GM23338 (cell line): ENCODE data around the gene GOT2.

ENCODE experiments used
- CTCF ChIP-seq, 2 experiments: fragments of 200-600 bp in 1 of 2; sonication (generic) in 1 of 2; conservative IDR thresholded peaks; 2 replicates each; pipeline versions ENCODE4 v1.5.1 to v1.6.1; 2016 to 2017; ENCODE audit warnings: antibody characterized with exemption in 2 of 2, low read depth in 2 of 2, mild to moderate bottlenecking in 2 of 2, moderate library complexity in 1 of 2
- EZH2 ChIP-seq: fragments of 200-600 bp; sonication (generic); IDR thresholded peaks from one replicate; pipeline ENCODE4 v1.8.0; 2017; ENCODE audit warnings: antibody characterized with exemption, mild to moderate bottlenecking, low read depth; ENCODE audit not compliant: unreplicated experiment
- EZH2phosphoT487 ChIP-seq: fragments of 200-600 bp; sonication (generic); IDR thresholded peaks from one replicate; pipeline ENCODE4 v1.8.1; 2018; ENCODE audit warnings: antibody characterized with exemption; ENCODE audit not compliant: unreplicated experiment
- JUNB ChIP-seq: IDR thresholded peaks from one replicate; pipeline ENCODE4 v1.6.1; 2016; ENCODE audit warnings: antibody characterized with exemption; ENCODE audit not compliant: unreplicated experiment
- POLR2AphosphoS5 ChIP-seq: IDR thresholded peaks from 2 replicates; pipeline ENCODE4 v1.6.1; 2016; ENCODE audit warnings: antibody characterized with exemption, low read depth
- STAT1 ChIP-seq: IDR thresholded peaks from one replicate; pipeline ENCODE4 v1.6.1; 2016; ENCODE audit warnings: antibody characterized with exemption; ENCODE audit not compliant: unreplicated experiment
- ZNF114 ChIP-seq: fragments of 250-450 bp; sonication (Bioruptor Pico); IDR thresholded peaks from 2 replicates; pipeline ENCODE4 v1.5.0; 2020; ENCODE audit warnings: mild to moderate bottlenecking, moderate library complexity

GRCh38 chr16:58716468-58716867, 17.6 kb downstream of the GOT2 start:
- no peak for TF ChIP-seq CTCF (conservative IDR thresholded peaks at IDR 0.05; ENCODE audit: low read depth in 2 of 2)
- TF ChIP-seq STAT1, result no peak
- TF ChIP-seq EZH2phosphoT487, result no peak
- TF ChIP-seq EZH2, result no peak
- TF ChIP-seq POLR2AphosphoS5, result no peak
- no peak for TF ChIP-seq JUNB
- no peak for TF ChIP-seq ZNF114 (CRISPR knock-in tag)
